Mesenchymal stem cell (in vitro differentiated cells and primary cell): ENCODE data around the gene SLC2A3.
A peak's percentile ranks its signal among the peaks of the same experiment; 100 is the strongest.
"Not testable (repeated sequence)": the region's sequence is repeated elsewhere in the genome, so short reads cannot be mapped to it uniquely, and the experiment has no call there.

ENCODE experiments used
- DNase-seq: peaks from one replicate; pipeline ENCODE4 v3.0.0-alpha.2; 2013
- H2AFZ ChIP-seq: one replicate; pipeline ENCODE4 v1.6.1; 2013; ENCODE audit warnings: low read depth, mild to moderate bottlenecking, control low read depth, inconsistent platforms, low read length, moderate library complexity
- H2AK5ac ChIP-seq: 2 replicates; pipeline ENCODE4 v1.6.1; 2013; ENCODE audit warnings: low read length, moderate library complexity, mild to moderate bottlenecking, inconsistent platforms; ENCODE audit not compliant: severe bottlenecking
- H2BK120ac ChIP-seq: one replicate; pipeline ENCODE4 v1.6.1; 2013; ENCODE audit warnings: low read depth, mild to moderate bottlenecking, inconsistent platforms, low read length, moderate library complexity
- H2BK12ac ChIP-seq, 2 experiments: one replicate each; pipeline ENCODE4 v1.6.1; 2013; ENCODE audit warnings: inconsistent platforms in 2 of 2, low read length in 2 of 2, mild to moderate bottlenecking in 2 of 2, moderate library complexity in 2 of 2, control low read depth in 1 of 2
- H2BK15ac ChIP-seq: one replicate; pipeline ENCODE4 v1.6.1; 2013; ENCODE audit warnings: mild to moderate bottlenecking, low read depth, inconsistent platforms; ENCODE audit not compliant: poor library complexity, severe bottlenecking
- H2BK5ac ChIP-seq: 2 replicates; pipeline ENCODE4 v1.6.1; 2013; ENCODE audit warnings: low read depth, mild to moderate bottlenecking, low read length, control low read depth, inconsistent platforms; ENCODE audit not compliant: poor library complexity, severe bottlenecking
- H3K14ac ChIP-seq, 2 experiments: one replicate each; pipeline ENCODE4 v1.6.1; 2013; ENCODE audit warnings: inconsistent platforms in 2 of 2, low read length in 2 of 2, control low read depth in 1 of 2, mild to moderate bottlenecking in 1 of 2, moderate library complexity in 1 of 2
- H3K18ac ChIP-seq, 2 experiments: one replicate each; pipeline ENCODE4 v1.6.1; 2013; ENCODE audit warnings: inconsistent platforms in 2 of 2, low read length in 2 of 2, control low read depth in 1 of 2, low read depth in 1 of 2, mild to moderate bottlenecking in 1 of 2
- H3K23ac ChIP-seq, 2 experiments: one replicate each; pipeline ENCODE4 v1.6.1; 2013; ENCODE audit warnings: inconsistent platforms in 2 of 2, low read length in 2 of 2, mild to moderate bottlenecking in 2 of 2, moderate library complexity in 2 of 2, control low read depth in 1 of 2
- H3K27ac ChIP-seq: 2 replicates; pipeline ENCODE4 v1.5.1; 2013; ENCODE audit warnings: mild to moderate bottlenecking, moderate library complexity, low read length, control low read depth, inconsistent platforms; ENCODE audit not compliant: poor library complexity, severe bottlenecking
- H3K27me3 ChIP-seq, 2 experiments: 2 replicates each; pipeline versions ENCODE4 v1.6.1 to v1.7.0; 2013; ENCODE audit warnings: low read length in 2 of 2, mild to moderate bottlenecking in 2 of 2, moderate library complexity in 2 of 2, control low read depth in 1 of 2, inconsistent platforms in 1 of 2; ENCODE audit not compliant: control insufficient read depth in 1 of 2, insufficient read depth in 1 of 2
- H3K36me3 ChIP-seq, 2 experiments: 2 replicates each; pipeline versions ENCODE4 v1.6.1 to v1.7.0; 2013; ENCODE audit warnings: low read length in 2 of 2, control low read depth in 1 of 2, inconsistent platforms in 1 of 2, low read depth in 1 of 2, mild to moderate bottlenecking in 1 of 2; ENCODE audit not compliant: insufficient read depth in 2 of 2, control insufficient read depth in 1 of 2
- H3K4ac ChIP-seq, 2 experiments: one replicate each; pipeline ENCODE4 v1.6.1; 2013; ENCODE audit warnings: inconsistent platforms in 2 of 2, low read length in 2 of 2, mild to moderate bottlenecking in 2 of 2, moderate library complexity in 2 of 2, control low read depth in 1 of 2, low read depth in 1 of 2
- H3K4me1 ChIP-seq: 2 replicates; pipeline ENCODE4 v1.6.1; 2013; ENCODE audit warnings: low read depth, low read length, control low read depth; ENCODE audit not compliant: control insufficient read depth, insufficient read depth
- H3K4me2 ChIP-seq: 2 replicates; pipeline ENCODE4 v1.6.1; 2013; ENCODE audit warnings: low read length, mild to moderate bottlenecking, inconsistent platforms; ENCODE audit not compliant: poor library complexity, severe bottlenecking
- H3K4me3 ChIP-seq, 2 experiments: 2 replicates each; pipeline versions ENCODE4 v1.5.1 to v1.7.0; 2013; ENCODE audit warnings: low read length in 2 of 2, mild to moderate bottlenecking in 2 of 2, control low read depth in 1 of 2, low read depth in 1 of 2; ENCODE audit not compliant: insufficient read depth in 1 of 2
- H3K79me1 ChIP-seq: replicated peaks from 2 replicates; pipeline ENCODE4 v1.6.1; 2013; ENCODE audit warnings: mild to moderate bottlenecking, control low read depth, low read length, inconsistent platforms; ENCODE audit not compliant: poor library complexity, severe bottlenecking
- H3K9ac ChIP-seq: 2 replicates; pipeline ENCODE4 v1.7.0; 2013; ENCODE audit warnings: mild to moderate bottlenecking, low read length, moderate library complexity
- H3K9me3 ChIP-seq: 2 replicates; pipeline ENCODE4 v1.7.0; 2013; ENCODE audit warnings: mild to moderate bottlenecking, low read length; ENCODE audit not compliant: control insufficient read depth
- H4K8ac ChIP-seq: one replicate; pipeline ENCODE4 v1.6.1; 2013; ENCODE audit warnings: inconsistent platforms, mild to moderate bottlenecking, low read length, moderate library complexity
- H4K91ac ChIP-seq: one replicate; pipeline ENCODE4 v1.6.1; 2013; ENCODE audit warnings: mild to moderate bottlenecking, low read length, inconsistent platforms
- WGBS: methylation state at CpG from one replicate; pipeline ENCODE4 v1.1.7; 2013; ENCODE audit warnings: mixed read lengths; 5-methylcytosine and 5-hydroxymethylcytosine counted together

Gene SLC2A3

GRCh38 chr12:7951671-7952070, 15.7 kb upstream of the SLC2A3 start:
- H3K9ac ChIP-seq: no peak overlapping the region
- H4K8ac ChIP-seq: no peak overlapping the region
- H3K9me3 ChIP-seq: no peaks in the 10 kb centered on the region
- H3K36me3 ChIP-seq: no peaks in the 10 kb centered on the region
- no peak overlapping the region for H2AFZ ChIP-seq
- H3K27ac ChIP-seq: no peak overlapping the region
- no peak overlapping the region for H3K18ac ChIP-seq
- no peak for DNase-seq
- no peak overlapping the region for H2BK5ac ChIP-seq
- H4K91ac ChIP-seq: no peak overlapping the region
- H3K4ac ChIP-seq: no peak overlapping the region
- no peaks in the 10 kb centered on the region for H3K4me1 ChIP-seq
- no peak overlapping the region for H2BK12ac ChIP-seq
- 80% methylated on average over 5 of the region's 6 CpGs for WGBS
- no peak overlapping the region for H3K23ac ChIP-seq
- no peak overlapping the region for H3K14ac ChIP-seq
- H3K4me2 ChIP-seq: no peak overlapping the region
- H2AK5ac ChIP-seq: no peak overlapping the region
- no peak overlapping the region for H2BK120ac ChIP-seq
- H3K27me3 ChIP-seq: no peaks in the 10 kb centered on the region
- H2BK15ac ChIP-seq: no peak overlapping the region
- H3K79me1 ChIP-seq: no peaks in the 10 kb centered on the region
- H3K4me3 ChIP-seq: no peak overlapping the region

- H4K8ac ChIP-seq, H3K9ac ChIP-seq, H3K79me1 ChIP-seq, H2AFZ ChIP-seq, H3K36me3 ChIP-seq, H2BK15ac ChIP-seq, H3K4ac ChIP-seq, H2AK5ac ChIP-seq, H3K27me3 ChIP-seq, H2BK5ac ChIP-seq, H3K4me1 ChIP-seq, H2BK120ac ChIP-seq, H3K9me3 ChIP-seq, H3K18ac ChIP-seq, H3K23ac ChIP-seq, H2BK12ac ChIP-seq, H3K4me3 ChIP-seq, H3K27ac ChIP-seq, H3K14ac ChIP-seq, H3K4me2 ChIP-seq, DNase-seq, H4K91ac ChIP-seq: not testable (repeated sequence)
- WGBS: 91% methylated on average over 12 of the region's 14 CpGs
Measured at GRCh38 chr12:7950230-7950943, 14.4 kb upstream of the SLC2A3 start.

GRCh38 chr12:7948589-7949260, 12.7 kb upstream of the SLC2A3 start:
- Histone ChIP-seq H4K8ac (no peak overlapping the region), H3K27me3 (no peaks in the 10 kb centered on the region), H3K23ac (no peak overlapping the region), H3K9me3 (no peaks in the 10 kb centered on the region), H3K4me3 (no peak overlapping the region), H3K27ac (no peak overlapping the region), H3K79me1 (no peaks in the 10 kb centered on the region), H2AK5ac (no peak overlapping the region), H2BK15ac (no peak overlapping the region), H2BK12ac (no peak overlapping the region), H3K36me3 (no peaks in the 10 kb centered on the region), H3K4me2 (no peak overlapping the region), H2BK120ac (no peak overlapping the region), H3K18ac (peak overlapping the region in 1 of 2 experiments; percentile 33), H3K4ac (no peak overlapping the region), H3K14ac (no peak overlapping the region), H4K91ac (no peak overlapping the region), H3K4me1 (no peaks in the 10 kb centered on the region), H2BK5ac (no peak overlapping the region), H3K9ac (no peak overlapping the region), H2AFZ (no peak overlapping the region)
- 0% methylated on average over 1 of the region's 2 CpGs for WGBS
- DNase-seq: no peak

DNA sequence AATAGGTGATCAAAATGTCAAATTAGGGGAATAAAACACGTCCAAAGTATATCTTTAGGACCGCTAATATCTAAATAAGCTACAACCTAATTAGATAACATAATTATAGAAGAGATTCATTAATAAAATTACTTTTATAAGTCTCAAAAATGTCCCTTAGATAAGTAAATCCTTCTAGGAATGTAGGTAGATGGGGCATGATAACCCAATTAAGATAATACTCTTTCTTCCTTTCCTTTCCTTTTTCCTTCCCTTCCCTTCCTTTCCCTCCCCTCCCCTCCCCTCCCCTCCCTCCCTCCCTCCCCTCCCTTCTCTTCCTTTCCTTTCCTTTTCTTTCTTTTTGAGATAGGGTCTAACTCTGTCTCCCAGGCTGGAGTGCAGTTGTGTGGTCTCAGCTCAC, 11.0 kb upstream of the SLC2A3 start:
- Histone ChIP-seq H3K79me1 (no peaks in the 10 kb centered on the region), H2AFZ (no peak overlapping the region), H3K27me3 (no peaks in the 10 kb centered on the region), H3K4me1 (no peaks in the 10 kb centered on the region), H4K8ac (no peak overlapping the region), H3K9me3 (no peaks in the 10 kb centered on the region), H3K14ac (no peak overlapping the region), H2AK5ac (no peak overlapping the region), H3K4me2 (no peak overlapping the region), H3K27ac (no peak overlapping the region), H3K23ac (no peak overlapping the region), H3K9ac (no peak overlapping the region), H3K36me3 (no peaks in the 10 kb centered on the region), H2BK12ac (no peak overlapping the region), H2BK5ac (no peak overlapping the region), H3K4ac (no peak overlapping the region), H3K4me3 (no peak overlapping the region), H4K91ac (no peak overlapping the region), H3K18ac (no peak overlapping the region), H2BK15ac (peak overlapping the region; percentile 60), H2BK120ac (no peak overlapping the region)
- no CpG with 5 or more reads among the region's 2 CpGs for WGBS
- no peak for DNase-seq
